K562 (cell line): ENCODE measurements around the gene SV2C. TPM values are rescaled to one million over a fixed set of nuclear protein-coding genes. Genes with fewer than 3 reads are reported as not detected.

Experiments
- ATAC-seq: fragments of 200-7000 bp; cut with Tn5 transposase; 3 replicates; pipeline ENCODE4 v1.9.1; 2020; ENCODE audit warnings: moderate library complexity
- BruUV-seq: library from RNA; stranded (reverse); fragments of 400-500 nt; replicated peaks from 2 replicates; lab custom pipeline; 2021; lab: Mats Ljungman, UMichigan
- CTCF ChIA-PET: fragments of 300-600 bp; formaldehyde crosslinking; extraction: SDS; loops from one replicate; lab custom pipeline; 2021; ENCODE audit warnings: low intra/inter-chr PET ratio; lab: Yijun Ruan, JAX
- POLR2A ChIA-PET: fragments of 300-600, 350-650 bp; sonication (Branson Sonifier 250); formaldehyde crosslinking; extraction: SDS; loops from one replicate; lab custom pipeline; 2021; ENCODE audit warnings: antibody characterized with exemption, inconsistent platforms; lab: Yijun Ruan, JAX
- DNase-seq, 4 experiments: peaks; one replicate each; pipeline versions ENCODE4 v3.0.0 to v3.0.0-alpha.2; 2011 to 2018; ENCODE audit warnings: low spot score in 3 of 4, mixed read lengths in 3 of 4; ENCODE audit errors: extremely low read depth in 1 of 4
- FAIRE-seq: peaks from 2 replicates; lab custom pipeline; 2011; peaks lifted over from hg19 to GRCh38; lab: Jason Lieb, UNC
- H2AFZ ChIP-seq: 2 replicates; pipeline ENCODE4 v1.6.0; 2011; ENCODE audit warnings: low read depth, low read length, control low read depth, inconsistent platforms
- H3K27ac ChIP-seq: fragments of 200-600 bp; 3 replicates; pipeline ENCODE4 v1.8.0; 2011; ENCODE audit warnings: low read depth, mild to moderate bottlenecking, control low read depth, inconsistent platforms, low read length, moderate library complexity, mixed read lengths; ENCODE audit errors: extremely low read depth
- H3K27me3 ChIP-seq, 2 experiments: fragments of 300-600 bp in 1 of 2; 2 replicates in 1 of 2; 3 replicates in 1 of 2; pipeline versions ENCODE4 v1.6.0 to v1.8.0; 2011; ENCODE audit warnings: inconsistent platforms in 2 of 2, low read length in 2 of 2, mild to moderate bottlenecking in 1 of 2, mixed read lengths in 1 of 2, moderate library complexity in 1 of 2; ENCODE audit not compliant: control insufficient read depth in 2 of 2, insufficient read depth in 2 of 2
- H3K36me3 ChIP-seq: fragments of 300-600 bp; 3 replicates; pipeline ENCODE4 v1.8.0; 2011; ENCODE audit warnings: mild to moderate bottlenecking, low read length, inconsistent platforms; ENCODE audit not compliant: control insufficient read depth, insufficient read depth
- H3K4me1 ChIP-seq, 2 experiments: fragments of 200-600 bp in 1 of 2; replicated peaks in 1 of 2; 2 replicates in 1 of 2; 3 replicates in 1 of 2; pipeline versions ENCODE4 v1.5.1 to v1.8.0; 2011; ENCODE audit warnings: inconsistent platforms in 2 of 2, low read length in 2 of 2, mild to moderate bottlenecking in 1 of 2, mixed read lengths in 1 of 2, moderate library complexity in 1 of 2; ENCODE audit not compliant: control insufficient read depth in 2 of 2, insufficient read depth in 2 of 2
- H3K4me2 ChIP-seq: 2 replicates; pipeline ENCODE4 v1.6.1; 2011; ENCODE audit warnings: low read length, control low read depth, inconsistent platforms, mixed read lengths; ENCODE audit not compliant: insufficient read depth
- H3K4me3 ChIP-seq: fragments of 200-600 bp; sonication (generic), shearing (Covaris generic); 2 replicates; pipeline ENCODE4 v1.5.1; 2016; ENCODE audit warnings: control low read depth, inconsistent platforms
- H3K79me2 ChIP-seq: fragments of 200-600 bp; 3 replicates; pipeline ENCODE4 v1.8.0; 2011; ENCODE audit warnings: low read length, inconsistent platforms; ENCODE audit not compliant: control insufficient read depth, insufficient read depth
- H3K9ac ChIP-seq, 2 experiments: 2 replicates each; pipeline versions ENCODE4 v1.6.0 to v1.6.1; 2011; ENCODE audit warnings: low read depth in 2 of 2, low read length in 2 of 2, control low read depth in 1 of 2, inconsistent platforms in 1 of 2, mild to moderate bottlenecking in 1 of 2, mixed read lengths in 1 of 2; ENCODE audit not compliant: insufficient read depth in 1 of 2
- H3K9me1 ChIP-seq: one replicate; pipeline ENCODE4 v1.6.0; 2011; ENCODE audit warnings: inconsistent platforms, mild to moderate bottlenecking, low read length, moderate library complexity; ENCODE audit not compliant: control insufficient read depth, insufficient read depth
- H3K9me3 ChIP-seq: replicated peaks from 2 replicates; pipeline ENCODE4 v1.5.1; 2011; ENCODE audit warnings: low read depth, low read length, inconsistent platforms; ENCODE audit not compliant: control insufficient read depth, insufficient read depth
- H4K20me1 ChIP-seq: replicated peaks from 2 replicates; pipeline ENCODE4 v1.6.1; 2011; ENCODE audit warnings: low read length, inconsistent platforms, mixed read lengths; ENCODE audit not compliant: control insufficient read depth, insufficient read depth
- BRD4 ChIP-seq: fragments of 200-600 bp; sonication (generic); IDR thresholded peaks from 2 replicates; pipeline ENCODE4 v1.6.1; 2017; ENCODE audit warnings: inconsistent platforms
- DLX4 ChIP-seq: fragments of 250-450 bp; sonication (Bioruptor Pico); IDR thresholded peaks from 2 replicates; pipeline ENCODE4 v1.6.1; 2021; ENCODE audit warnings: mild to moderate bottlenecking
- KAT7 ChIP-seq: sonication (generic); formaldehyde crosslinking; IDR thresholded peaks from 2 replicates; pipeline ENCODE4 v1.8.0; 2022; ENCODE audit warnings: missing genetic modification reagents, mild to moderate bottlenecking, borderline replicate concordance
- POLR3A ChIP-seq: IDR thresholded peaks from 2 replicates; pipeline ENCODE4 v1.6.1; 2011; ENCODE audit warnings: borderline replicate concordance, mild to moderate bottlenecking, moderate library complexity; ENCODE audit not compliant: insufficient read length, insufficient read depth; ENCODE audit errors: extremely low read depth
- TAF9B ChIP-seq: fragments of 450-650 bp; IDR thresholded peaks from 2 replicates; pipeline ENCODE4 v1.6.1; 2018; ENCODE audit warnings: mild to moderate bottlenecking; ENCODE audit not compliant: partially characterized antibody
- WGBS: fragments of 100-300 bp; shearing (Covaris generic); methylation state at CpG from one replicate; pipeline ENCODE4 v1.1.6; 2016; ENCODE audit warnings: low coverage, mixed read lengths; ENCODE audit not compliant: insufficient coverage; ENCODE audit errors: missing lambda C conversion rate; 5-methylcytosine and 5-hydroxymethylcytosine counted together
- in situ Hi-C: fragments of 300-500 bp; cut with MboI; formaldehyde crosslinking; loops from 4 replicates; pipeline ENCODE4 v1.15.0; 2018; ENCODE audit warnings: inconsistent platforms, mixed read lengths
- intact Hi-C: fragments of 100-400 bp; cut with micrococcal nuclease; formaldehyde crosslinking; loops from 2 replicates; pipeline ENCODE4 v1.14.2; 2022
- polyA plus RNA-seq, 8 experiments: library from polyadenylated mRNA; depleted of rRNA in 4 of 8; stranded (reverse) in 5 of 8; unstranded in 3 of 8; fragments of >200 nt; fragmentation: Nextera tagmentation in 2 of 8; fragmentation: Illumina TruSeq in 1 of 8; extraction: Ambion mirVana in 2 of 8; extraction: Trizol in 1 of 8; gene quantifications; 2 replicates each; pipeline versions ENCODE4 v1.2.1 to v1.2.3, GENCODE V29; 2011 to 2014; ENCODE audit warnings: inconsistent platforms in 1 of 8, missing spikeins in 1 of 8
- total RNA-seq, 7 experiments: library from RNA; depleted of rRNA in 6 of 7; stranded (reverse); fragments of >200 nt in 6 of 7; fragmentation: Illumina TruSeq in 2 of 7; extraction: Trizol in 2 of 7; gene quantifications; 2 replicates each; pipeline versions ENCODE4 v1.2.1 to v1.2.3, GENCODE V29; 2011 to 2021; ENCODE audit warnings: low replicate concordance in 1 of 7

SV2C gene
- total and polyA plus RNA-seq, 9 of the 15 experiments (the other 6 are each of a cell fraction or from before 2014, with no cell fraction given) = 0.05 TPM; not detected in 8

- Histone ChIP-seq H3K4me2 (no peak overlapping the region), H3K27ac (no peak overlapping the region), H3K9me1 (no peaks in the 10 kb centered on the region), H3K36me3 (no peaks in the 10 kb centered on the region), H3K9me3 (no peaks in the 10 kb centered on the region), H4K20me1 (no peaks in the 10 kb centered on the region; the same call in 1 of the 2 replicates), H3K27me3 (peaks cover 0 to 6% of the 10 kb centered on the region in 2 experiments; a peak in 1 of 5 replicates), H3K9ac (no peak overlapping the region), H2AFZ (no peak overlapping the region)
- WGBS = 0% methylated on average over 3 of the region's 3 CpGs
- in situ Hi-C loops = no loop called here
- ChIA-PET POLR2A (no interaction called here), CTCF (no interaction called here)
- no TSS peak for BruUV-seq
- ATAC-seq (no peak), DNase-seq (no peak), FAIRE-seq (no peak)
- no peak for TF ChIP-seq KAT7
- no peak for TF ChIP-seq TAF9B
- TF ChIP-seq DLX4 = no peak
- TF ChIP-seq BRD4 = no peak
- TF ChIP-seq POLR3A = no peak
- TF ChIP-seq, all 486 proteins: peak for 0
- Histone ChIP-seq H3K79me2 (no peaks in the 10 kb centered on the region), H3K4me1 (no peaks in the 10 kb centered on the region), H3K4me3 (no peak overlapping the region)
- intact Hi-C loops = no loop called here
Measured at GRCh38 chr5:76106149-76106548, 23.0 kb downstream of the SV2C start.
